Stimulated activated CD4-positive, alpha-beta T cell treated with anti-CD3 and anti-CD28 coated beads, TNF-alpha, amount 100 ng/mL, for 48 hours (primary cell): Measurements from ENCODE around the gene NAV2.
"Not testable (repeated sequence)": the region's sequence is repeated elsewhere in the genome, so short reads cannot be mapped to it uniquely, and the experiment has no call there.

Source experiments
- DNase-seq, 3 donors: peaks; one replicate each; pipeline ENCODE4 v3.0.0-alpha.2; 2020; ENCODE audit warnings: low read depth in 3 of 3

NAV2 gene

DNA sequence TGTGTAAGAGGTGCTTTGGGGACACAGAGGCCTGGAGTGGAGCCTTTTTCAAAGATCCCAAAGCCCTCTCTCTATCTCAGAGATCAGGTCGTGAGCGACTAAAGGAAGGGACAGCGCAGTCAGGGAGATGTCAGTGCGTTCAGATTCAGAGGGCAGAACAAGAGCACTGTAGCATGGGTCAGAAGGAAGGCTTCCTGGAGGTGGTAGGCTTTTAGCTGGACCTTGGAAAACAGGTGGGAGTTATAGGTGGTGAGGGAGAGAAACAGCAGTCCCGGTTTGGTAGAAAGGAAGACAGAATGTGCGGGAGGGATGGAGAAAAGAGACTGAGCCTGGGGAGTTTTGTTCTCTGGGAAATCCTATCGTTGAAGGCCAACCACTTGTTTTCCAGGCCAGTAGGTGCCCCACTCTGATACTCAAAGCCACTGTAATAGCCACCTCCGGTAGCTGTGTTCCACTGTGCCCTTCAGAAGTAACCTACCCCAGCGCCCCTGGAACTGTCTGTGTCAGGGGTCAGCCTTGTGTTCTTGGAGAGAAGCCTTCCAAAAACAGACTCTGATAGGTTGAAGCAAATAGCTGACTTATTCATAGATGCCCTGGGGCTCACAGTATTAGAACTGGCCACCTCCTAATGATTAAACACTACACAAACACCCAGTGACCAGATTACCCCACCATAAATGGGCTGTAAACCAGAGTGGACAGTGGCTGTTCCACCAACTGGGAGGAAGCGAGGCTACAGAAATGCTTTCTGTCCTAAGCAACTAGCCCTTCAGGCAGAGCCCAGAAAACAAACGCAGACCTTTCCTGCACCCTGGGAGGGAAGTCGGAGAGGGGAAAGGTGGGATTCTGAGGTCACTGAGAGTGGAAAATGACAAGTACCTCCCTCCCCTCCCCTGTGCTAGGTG, 289.9 kb downstream of the NAV2 start:
- no peak for DNase-seq

DNA sequence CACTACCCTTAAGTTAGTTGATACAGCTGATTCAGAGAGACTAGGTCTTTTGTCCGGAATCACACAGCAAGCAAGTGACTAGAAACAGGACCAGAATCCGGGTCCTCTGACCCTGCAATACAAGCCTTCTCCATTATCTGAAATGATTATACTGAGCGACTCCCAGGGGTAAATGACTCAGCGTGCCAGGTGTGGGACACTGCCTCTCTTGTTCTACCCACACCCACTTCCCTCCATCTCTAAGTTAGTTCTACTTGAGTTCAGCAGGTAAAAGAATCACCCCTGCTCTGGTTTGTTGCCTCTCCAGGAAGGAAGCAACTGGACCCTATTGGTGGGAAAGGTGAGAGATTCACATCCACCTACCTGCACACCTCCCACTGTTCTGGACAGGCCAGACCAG, 290.7 kb downstream of the NAV2 start:
- no peak for DNase-seq

DNA sequence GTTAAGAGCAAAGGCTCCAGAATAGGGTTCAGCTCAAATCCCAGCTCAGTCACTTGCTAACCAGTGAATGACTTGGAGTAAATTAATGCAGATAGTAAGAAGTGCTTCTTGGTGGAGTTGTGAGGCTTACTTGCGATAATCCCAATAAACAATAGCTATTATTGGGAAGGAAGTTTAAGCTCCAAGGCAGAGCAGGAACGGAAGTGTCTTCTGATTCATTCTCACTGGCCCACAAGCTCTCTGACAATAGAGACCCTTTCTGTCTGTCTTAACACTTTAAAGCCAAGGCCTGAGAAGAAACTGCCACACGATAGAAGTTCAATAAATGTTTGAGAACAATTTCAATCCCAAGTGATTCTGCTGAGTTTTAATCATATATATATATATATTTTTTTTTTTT, 292.2 kb downstream of the NAV2 start:
- DNase-seq: no peak

DNA sequence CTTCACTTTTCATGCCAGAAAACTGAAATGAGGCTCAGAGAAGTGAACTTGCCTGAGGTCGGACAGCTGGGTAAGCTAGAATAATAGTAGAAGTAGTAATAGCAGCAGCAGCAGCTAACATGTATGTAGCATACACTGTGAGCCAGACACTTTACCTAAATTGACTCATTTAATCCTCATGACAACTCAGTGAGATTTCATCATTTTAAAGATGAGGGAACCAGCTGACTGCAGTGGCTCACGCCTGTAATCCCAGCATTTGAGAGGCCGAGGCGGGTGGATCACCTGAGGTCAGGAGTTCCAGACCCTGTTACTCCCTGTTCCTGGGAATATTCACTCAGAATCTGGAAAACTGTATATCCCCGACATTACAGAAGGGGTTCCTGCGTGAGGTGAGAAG, 293.1 kb downstream of the NAV2 start:
- DNase-seq: no peak

DNA sequence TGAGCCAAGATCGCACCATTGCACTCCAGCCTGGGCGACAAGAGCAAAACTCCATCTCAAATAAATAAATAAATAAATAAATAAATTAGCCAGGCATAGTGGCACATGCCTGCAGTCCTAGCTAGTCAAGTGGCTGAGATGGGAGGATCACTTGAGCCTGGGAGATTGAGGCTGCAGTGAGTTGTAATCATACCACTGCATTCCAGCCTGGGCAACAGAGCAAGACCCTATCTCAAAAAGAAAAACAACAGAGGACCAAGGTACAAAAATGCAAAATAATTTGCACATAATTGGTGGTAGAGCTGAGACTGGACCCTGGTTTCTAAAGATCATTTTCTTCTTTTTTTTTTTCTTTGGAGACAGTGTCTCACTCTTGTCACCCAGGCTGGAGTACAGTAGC, 294.0 kb downstream of the NAV2 start:
- not testable (repeated sequence) for DNase-seq

DNA sequence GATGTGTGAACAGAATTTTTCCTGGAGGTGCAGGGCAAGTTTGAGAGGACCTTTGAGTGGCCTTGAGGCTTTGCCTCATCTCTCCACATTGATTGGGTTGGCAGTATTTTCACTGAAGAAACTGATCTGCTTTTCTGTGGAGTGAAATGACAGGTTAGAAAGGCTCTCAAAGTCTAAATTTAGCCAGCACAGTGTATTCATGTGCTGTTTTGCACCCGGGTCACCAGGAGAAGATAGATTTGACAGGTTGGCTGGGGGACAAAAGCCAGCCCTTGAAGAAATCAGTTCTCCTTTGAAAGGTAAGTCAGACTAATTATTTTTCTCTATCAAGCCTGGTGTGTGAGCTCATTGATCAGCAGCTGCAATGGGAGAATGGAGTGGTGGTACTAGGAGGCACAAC, 294.7 kb downstream of the NAV2 start:
- DNase-seq: no peak

DNA sequence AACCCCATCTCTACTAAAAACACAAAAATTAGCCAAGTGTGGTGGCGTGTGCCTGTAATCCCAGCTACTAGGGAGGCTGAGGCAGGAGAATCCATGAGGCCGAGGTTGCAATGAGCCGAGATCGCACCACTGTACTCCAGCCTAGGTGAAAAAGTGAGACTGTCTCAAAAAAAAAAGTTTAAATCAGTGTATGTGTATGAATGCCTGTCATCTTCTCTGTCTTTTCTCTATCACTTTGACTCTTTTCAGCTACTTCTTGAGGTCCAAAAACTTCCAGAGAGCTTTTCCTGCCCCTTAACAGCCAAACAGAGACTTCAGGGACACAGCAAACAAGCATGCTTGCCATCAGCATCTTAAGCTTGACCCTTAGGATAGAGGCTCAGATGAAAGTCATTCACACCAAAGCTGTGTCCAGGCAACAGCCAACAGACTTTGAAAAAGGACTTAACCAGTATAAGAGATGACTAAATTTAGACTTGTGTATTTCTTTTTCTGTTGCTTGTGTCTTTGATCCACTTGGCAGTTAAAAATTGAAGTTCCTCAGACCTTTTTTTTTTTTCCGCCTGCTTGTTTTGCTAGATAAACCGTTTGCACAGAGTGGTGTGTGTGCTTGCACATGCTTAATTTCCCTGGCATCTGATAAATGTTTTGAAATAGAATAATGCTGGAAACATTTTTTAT, 295.7 kb downstream of the NAV2 start:
- DNase-seq: no peak

DNA sequence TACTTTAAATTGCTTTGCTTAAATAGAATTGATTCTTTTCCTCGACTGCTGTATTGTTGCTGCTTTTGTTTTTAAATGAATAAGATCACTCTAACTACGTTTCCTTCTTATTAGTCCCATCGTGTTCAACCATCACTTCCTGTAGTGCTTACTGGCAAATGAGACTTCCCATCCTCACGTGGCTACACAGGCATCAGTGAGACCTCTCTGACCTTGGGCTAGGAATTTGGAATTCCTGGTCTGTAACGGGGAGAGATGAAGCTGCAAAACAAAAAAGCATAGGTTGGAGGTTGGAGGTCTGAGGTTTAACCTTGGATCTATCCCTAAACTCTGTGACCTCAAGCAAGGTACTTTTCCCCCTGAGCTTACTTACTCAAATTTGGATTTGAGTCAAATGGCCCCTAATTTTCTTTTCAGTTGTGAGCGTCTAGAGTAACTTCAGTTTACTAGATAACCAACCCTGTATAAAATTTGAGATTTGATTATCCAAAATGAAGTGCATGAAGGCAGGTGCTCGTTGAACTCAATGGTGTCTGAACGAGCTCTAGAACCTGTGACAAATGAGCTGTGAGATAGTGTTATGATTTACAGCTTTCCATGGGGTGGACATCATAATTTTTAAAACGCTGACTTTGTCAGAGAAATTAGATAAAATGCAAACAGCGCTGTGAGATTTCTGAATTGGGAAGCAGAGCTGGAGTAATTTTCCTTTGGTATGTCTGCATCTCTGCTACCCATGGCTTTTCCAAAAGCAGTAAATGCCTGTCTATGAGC, 296.4 kb downstream of the NAV2 start:
- no peak for DNase-seq

DNA sequence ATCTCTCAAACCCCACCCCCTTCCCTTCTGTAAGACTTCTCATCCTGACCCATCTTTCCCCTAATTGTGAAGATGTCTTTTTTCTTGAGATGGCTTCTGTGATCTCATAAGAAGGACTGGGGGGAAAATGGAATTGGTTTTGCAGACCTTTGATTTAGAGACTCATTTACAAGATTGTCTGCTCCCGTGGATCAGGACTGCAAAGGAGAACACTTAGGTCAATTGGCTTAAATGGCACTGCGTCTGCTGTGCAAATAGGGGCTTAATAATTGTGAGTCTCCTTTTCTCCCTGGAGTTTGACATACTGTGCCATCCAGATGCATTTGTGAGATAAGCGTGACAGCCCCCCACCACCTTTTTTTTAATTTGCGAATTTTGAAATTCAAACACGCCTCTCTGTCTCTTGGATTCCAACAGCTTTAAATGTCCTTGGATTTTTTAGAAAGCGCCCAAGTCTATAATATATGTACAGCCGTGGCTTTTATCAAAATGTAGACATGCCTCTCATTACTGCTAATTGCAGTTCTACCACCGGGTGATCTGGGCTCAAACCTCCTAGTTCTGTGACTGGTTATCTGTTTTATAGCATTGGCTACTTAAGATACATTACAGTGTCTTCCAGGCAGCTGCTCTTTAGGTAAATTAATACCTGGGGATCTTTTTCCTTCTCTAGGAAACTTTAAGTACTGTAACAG, 297.7 kb downstream of the NAV2 start:
- DNase-seq: no peak

DNA sequence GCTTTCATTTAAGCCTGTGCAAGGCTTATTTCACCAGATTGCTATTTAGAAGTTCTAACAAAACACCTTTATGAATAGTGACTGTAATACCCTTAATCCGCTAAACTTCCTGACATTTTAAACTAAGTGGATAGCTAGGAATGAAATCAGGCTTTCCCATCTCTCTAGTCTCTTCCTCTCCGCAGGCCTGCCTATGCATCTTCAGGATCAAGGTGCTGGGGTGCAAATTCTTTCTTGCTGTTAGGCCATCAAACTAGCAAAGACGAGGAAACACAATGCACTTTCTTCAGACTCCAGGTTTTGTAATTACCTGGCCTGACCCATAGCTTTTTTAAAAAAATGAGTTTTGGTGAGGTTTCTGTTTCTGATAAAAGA, 298.2 kb downstream of the NAV2 start:
- DNase-seq: no peak

DNA sequence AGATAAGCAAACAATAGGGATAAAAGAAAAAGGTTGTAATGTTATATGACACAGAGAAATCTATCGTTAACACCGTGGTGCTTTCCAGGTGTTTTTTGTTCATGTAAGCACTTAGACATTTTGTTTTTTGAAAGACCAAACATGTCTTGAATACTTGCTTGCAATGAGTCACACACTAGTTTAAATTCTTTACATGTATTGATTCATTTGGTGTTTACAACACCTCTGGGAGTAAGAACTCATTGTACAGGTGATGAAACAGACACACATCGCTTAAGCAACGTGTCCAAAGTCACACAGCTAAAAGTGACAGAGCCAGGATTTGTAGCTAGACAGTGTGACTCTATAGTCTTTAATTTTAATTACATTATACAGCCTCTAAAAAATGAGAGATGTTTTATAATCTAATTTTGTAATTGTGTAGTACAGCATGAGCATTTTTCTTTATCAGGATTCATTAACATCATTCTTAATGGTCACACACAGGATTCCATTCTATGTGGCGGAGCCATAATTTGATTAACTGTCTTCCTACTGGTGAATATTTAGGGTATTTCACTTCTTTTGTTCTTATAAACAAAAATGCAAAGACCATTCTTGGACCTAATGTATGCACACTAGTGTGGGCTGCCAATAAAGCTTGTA, 298.8 kb downstream of the NAV2 start:
- DNase-seq: no peak

DNA sequence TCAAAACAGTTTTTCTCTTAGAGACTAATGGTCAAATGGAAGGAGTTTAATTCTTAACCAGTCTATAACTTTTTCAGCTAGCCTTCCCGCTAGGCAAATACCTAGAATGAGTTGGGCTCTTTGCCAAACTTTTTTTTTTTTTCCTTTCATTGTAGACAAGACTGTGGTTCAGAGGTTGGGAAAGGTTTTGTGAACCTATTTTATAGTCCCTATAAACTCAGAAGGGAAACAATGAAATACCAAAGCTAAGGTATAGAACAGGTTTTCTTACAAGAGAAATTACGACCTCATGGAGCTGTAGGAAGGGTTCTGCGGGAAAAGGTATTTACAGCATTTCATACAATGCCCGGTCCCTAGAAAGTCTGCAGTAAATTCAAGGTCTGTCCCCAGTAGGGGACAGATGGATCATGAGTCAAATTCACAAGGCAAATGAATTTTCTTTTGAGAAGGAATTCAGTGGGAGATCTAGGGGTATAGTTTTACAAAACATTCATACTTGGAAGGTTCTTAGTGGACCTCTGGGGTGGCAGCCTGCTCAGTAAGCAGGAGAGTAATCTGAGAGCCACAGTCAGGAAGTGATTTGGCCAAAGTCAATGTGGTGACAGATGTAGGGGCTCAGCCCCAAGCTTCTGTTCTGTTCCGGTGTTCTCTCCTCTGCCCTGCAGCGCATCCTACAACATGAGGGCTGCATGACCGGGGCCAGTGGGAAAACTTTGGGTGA, 300.9 kb downstream of the NAV2 start:
- no peak for DNase-seq

DNA sequence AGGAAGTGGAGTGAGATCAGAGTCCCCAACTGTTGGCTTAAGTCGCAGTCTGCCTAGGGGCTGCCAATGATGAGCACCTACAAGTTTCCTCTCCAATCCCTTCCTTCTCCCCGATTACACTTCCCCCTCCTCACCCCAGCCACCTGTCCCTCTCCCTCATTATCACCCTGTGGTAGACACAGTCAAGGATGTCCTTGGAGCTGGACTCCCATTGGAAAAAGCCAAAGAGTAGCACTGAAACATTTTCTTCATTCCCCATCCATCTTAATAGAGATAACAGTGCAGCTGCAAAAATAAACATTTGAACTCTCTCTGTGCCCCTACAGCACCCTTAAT, 301.4 kb downstream of the NAV2 start:
- DNase-seq: no peak

DNA sequence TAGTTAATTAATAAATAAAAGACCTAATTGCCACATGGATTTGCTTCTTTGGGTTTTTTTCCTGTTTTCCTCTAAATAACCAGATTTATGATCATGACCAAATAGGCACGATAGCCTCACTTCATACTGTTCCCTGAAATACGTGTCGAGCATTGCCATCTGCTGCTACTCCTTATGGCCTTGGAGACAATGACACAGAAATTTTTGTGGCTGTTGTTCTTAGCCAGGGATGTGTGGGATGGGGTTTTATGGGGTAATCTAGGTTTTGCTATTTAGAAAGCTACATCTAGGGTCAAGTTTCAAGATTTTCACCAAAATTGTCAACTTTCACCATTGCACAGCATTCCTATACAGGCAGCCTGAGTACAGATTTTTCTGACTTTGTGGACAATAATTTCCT, 302.5 kb downstream of the NAV2 start:
- no peak for DNase-seq

DNA sequence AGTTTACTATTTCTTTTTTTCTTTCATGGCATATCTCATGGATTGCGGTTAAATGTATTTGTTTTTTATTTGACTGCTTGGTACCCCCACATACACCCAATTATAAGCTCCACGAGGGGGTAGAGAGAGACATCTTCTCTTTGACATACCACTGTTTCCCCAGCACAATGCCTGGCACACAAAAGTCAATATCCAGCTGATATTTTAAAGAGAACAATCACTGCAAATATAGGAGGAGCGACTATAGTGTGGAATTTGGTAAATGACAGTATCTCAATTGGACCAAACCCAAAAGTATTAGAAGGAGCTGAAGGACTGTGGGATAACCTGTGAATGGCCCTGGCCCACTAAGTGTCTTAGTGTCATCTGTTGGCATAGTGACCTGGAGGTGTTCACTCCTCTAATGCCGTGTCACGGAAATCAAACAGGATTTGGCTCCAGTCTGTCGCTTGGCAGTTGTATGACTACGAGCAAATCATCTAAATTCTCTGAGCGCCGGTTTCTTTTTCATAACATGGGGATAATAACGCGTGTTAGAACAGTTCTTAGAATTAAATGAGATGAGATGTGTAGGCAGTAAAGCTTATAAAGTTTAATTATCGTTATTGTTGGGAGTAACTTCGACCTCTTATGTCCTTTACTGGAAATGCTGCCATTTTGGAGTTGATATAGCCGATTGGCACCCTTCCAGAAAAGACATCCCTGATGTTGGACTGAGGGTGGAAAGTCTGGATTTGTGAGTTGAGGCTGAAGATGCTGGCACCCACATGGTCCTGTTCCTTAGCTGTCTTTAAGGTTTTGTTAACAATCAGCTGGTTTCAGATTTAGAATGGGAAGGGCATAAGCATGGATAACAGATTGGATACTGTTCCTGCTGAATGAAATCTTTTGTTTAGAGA, 303.1 kb downstream of the NAV2 start:
- no peak for DNase-seq

DNA sequence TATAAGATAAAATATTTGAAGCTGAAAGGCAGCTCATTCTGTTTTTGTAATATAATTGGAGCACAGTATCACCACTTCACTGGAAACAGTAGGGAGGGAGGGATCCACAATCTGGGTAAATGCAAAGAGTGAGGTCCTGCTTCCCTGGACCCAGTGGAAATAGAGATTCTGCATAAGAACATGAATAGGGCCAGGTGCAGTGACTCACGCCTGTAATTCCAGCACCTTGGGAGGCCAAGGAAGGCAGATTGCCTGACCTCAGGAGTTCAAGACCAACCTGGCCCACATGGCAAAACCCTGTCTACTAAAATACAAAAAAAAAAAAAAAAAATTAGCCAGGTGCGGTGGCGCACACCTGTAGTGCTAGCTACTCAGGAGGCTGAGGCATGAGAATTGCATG, 303.9 kb downstream of the NAV2 start:
- no peak for DNase-seq

DNA sequence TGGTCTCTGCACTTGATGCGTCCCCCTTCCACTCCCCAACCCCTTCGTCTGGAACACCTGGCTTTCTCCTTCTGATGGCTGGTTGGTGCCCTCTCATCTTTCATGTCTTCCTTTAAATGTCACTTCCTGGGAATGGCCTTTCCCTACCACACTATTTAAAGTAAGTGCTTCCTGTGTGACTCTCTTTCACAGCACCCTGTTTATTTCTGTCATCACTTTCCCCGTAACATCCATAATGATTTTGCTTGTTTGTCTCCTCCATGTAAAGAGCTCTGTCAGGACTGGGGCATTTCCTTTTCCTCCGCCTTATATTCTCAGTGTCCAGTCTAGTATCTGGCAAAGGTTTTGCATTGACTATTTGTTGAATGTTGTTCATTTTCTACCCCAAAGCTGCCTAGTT, 304.7 kb downstream of the NAV2 start:
- no peak for DNase-seq

DNA sequence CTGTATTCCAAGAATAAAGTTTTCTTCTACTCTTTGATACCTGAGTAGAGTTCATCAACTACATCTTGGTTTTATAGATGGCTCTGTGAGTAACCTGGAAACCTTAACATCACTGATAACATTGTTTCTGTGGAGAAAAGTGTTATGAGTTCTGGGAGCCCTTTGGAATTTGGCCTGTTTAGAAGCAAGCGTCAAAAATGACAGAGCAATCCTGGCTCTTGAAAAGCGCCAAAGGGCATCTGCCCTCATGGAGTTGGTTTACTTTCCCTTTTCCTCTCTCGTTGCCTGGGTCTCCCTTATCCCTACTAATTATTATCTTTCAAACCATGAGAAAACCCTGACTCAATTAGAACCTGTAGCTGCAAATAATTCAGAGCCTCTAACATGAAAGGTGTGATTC, 307.6 kb downstream of the NAV2 start:
- no peak for DNase-seq

DNA sequence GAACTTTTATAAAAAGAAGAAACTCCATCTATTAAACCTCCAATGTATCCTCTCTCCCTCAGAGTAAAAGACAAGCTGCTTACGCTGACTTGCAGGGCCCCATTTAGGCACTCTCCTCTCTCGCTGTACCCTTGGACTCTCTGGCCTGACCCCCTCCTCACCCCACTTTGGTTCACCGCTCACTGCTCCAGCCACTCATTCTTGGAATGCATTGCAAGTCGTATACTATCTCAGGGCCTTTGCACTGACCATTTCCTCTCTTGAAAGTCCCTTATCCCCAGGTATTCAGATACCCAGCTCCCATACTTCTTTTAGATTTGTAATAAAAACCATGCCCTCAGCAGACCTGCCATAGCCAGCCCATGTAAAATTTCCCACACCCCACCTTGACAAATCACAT, 308.1 kb downstream of the NAV2 start:
- no peak for DNase-seq

DNA sequence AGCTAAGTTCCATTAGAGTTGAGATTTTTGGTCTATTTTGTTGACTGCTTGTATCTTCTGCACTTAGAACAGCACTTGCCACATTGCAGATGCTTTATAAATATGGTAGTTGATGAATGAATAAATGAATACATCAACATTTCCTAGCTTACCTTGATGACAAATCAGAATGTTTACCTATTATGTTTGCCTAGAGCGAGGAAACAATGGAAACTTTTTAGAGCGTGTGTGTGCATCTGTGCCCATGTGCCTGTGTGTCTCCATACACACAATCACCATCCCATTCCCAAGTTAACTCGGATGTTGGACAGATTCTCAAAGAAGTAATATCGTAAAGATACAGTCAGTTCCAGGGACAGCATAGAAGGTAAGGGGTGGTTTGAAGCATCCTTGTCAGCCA, 308.6 kb downstream of the NAV2 start:
- no peak for DNase-seq
